B cell (primary cell): Measurements from ENCODE around the gene MOGAT3.

Experiments
- CTCF ChIP-seq: fragments of 200-600 bp; IDR thresholded peaks from one replicate; pipeline ENCODE4 v1.8.0; 2022; ENCODE audit warnings: antibody characterized with exemption, mild to moderate bottlenecking
- EZH2 ChIP-seq: IDR thresholded peaks from 2 replicates; pipeline ENCODE4 v1.6.1; 2012; ENCODE audit warnings: borderline replicate concordance, low read depth, mild to moderate bottlenecking, moderate library complexity, low read length; ENCODE audit not compliant: insufficient read depth, poor library complexity, severe bottlenecking

- no peak for TF ChIP-seq CTCF
- no peak for TF ChIP-seq EZH2
These were observed 35.5 kb downstream of the MOGAT3 start, which contains the start of gene VGF for GRCh38 chr7:101165075-101165957.
